IPS-NIHi7 (cell line): Measurements from ENCODE around the gene DNAJC16.

Source experiments
- DNase-seq: peaks from one replicate; pipeline ENCODE4 v3.0.0; 2012; ENCODE audit warnings: mixed read lengths; ENCODE audit errors: extremely low spot score

The DNAJC16 gene

DNA sequence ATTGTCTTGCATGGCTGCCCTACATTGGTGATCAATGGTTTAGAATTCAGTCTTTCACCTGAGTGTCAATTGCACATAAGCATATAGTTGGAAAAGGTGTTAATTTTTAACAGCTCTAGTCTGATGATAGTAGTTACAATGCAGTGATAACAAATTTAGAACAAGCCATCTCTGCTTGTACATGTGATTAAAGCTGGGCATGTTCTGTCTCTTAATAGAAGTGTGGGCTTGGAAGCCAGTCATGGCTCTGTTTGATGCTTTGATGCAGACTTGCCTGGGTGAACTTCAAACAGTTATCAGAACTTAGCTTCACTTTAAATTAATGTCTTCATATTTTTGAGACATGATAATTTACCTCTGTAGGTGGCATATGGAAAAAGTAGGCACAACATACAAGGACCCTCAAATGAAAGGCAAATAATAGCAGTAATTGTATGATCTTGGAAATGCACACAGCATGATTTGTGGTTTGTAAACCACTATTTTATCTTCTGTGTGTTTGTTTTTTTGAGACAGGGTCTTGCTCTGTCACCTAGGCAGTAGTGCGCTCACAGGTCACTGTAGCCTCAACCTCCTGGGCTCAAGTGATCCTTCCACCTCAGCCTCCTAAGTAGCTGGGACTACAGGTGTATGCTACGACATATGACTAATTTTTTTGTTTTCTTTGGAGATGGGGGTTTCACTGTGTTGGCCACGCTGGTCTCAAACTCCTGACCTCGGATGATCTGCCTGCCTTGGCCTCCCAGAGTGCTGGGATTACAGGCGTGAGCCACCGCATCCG, 94.4 kb downstream of the DNAJC16 start:
- no peak for DNase-seq

DNA sequence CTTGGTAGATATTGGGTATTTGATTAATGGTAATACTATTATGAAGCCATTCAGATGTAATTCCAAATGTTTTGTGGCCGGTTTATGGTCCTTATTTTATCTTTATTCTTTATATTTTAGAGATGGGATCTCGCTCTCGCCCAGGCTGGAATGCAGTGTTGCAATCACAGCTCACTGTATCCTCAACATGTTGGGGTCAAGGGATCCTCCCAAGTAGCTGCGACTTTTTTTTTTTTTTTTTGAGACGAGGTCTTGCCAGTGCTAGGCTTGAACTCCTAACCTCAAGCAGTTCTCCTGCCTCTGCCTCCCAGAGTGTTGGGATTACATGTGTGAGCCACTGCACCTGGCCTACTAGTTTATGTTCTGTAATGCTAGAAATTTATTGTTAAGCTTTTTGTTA, 95.3 kb downstream of the DNAJC16 start:
- DNase-seq, result no peak

DNA sequence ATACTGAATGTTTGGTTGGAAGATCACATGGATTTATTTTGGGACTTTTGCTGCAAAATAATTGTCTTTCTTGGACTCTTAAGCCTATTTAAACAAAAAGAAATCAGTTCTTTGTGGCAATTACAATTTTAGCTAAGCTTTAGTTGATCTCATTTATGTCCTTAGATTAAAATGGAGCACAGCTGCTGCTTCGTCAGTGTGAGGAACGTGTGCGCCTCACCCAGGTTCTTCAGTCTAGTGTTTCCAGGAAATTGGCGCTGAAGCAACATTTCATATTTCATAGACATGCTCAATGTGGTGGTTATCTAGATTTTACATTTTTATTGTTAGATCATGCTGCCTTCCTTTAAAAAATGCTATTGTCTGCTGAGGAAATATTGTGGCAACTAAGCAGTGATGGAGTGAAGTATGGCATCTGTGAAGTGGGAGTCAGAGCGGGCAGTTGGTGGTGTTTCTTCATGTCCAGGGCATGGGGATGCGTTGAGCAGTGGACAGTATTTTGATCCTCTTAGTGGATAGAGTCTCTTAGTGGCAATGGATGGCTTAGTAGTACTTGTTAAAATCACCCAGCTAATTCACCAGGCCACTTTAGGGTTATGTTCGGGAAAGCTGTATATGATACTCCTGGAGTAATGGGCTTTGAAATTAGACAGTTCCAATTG, 96.2 kb downstream of the DNAJC16 start:
- DNase-seq, result no peak

DNA sequence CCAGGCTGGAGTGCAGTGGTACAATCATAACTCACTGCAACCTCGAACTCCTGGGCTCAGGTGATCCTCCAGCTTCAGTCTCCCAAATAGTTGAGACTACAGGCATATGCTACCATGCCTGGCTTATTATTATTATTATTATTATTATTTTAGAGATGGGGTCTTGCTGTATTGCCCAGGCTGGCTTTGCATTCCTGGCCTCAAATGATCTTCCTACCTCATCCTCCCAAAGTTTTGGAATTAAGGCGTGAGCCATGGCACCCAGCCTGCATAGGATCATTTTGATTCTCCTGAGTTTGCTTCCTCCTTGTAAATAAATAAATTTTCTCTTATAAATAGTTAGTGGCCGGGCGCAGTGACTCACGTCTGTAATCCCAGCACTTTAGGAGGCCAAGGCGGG, 96.8 kb downstream of the DNAJC16 start:
- DNase-seq, result no peak

DNA sequence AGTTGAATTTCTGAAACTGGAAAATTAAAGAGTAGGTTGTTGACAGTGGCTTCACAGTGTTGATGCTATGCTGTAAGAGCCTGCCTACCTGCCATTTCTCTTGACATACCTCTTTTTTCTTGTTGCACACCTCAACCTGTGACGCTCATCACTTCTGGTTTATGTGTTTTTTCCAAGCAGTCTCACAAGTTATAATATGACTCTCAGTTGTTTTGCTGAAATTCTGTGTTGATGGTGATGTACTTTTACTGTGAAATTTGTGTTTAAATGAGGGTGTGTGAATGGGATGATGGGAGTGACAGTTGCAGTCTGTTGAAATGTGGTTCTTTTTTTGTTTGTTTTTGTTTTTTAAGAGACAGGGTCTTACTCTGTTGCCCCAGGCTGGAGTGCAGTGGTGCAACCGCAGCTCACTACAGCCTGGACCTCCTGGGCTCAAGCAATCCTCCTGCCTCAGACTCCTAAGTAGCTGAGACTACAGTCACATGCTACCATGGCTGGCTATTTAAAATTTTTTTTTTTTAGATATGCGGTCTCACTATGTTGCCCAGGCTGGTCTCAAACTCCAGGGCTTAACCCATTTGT, 97.6 kb downstream of the DNAJC16 start:
- DNase-seq, result no peak

DNA sequence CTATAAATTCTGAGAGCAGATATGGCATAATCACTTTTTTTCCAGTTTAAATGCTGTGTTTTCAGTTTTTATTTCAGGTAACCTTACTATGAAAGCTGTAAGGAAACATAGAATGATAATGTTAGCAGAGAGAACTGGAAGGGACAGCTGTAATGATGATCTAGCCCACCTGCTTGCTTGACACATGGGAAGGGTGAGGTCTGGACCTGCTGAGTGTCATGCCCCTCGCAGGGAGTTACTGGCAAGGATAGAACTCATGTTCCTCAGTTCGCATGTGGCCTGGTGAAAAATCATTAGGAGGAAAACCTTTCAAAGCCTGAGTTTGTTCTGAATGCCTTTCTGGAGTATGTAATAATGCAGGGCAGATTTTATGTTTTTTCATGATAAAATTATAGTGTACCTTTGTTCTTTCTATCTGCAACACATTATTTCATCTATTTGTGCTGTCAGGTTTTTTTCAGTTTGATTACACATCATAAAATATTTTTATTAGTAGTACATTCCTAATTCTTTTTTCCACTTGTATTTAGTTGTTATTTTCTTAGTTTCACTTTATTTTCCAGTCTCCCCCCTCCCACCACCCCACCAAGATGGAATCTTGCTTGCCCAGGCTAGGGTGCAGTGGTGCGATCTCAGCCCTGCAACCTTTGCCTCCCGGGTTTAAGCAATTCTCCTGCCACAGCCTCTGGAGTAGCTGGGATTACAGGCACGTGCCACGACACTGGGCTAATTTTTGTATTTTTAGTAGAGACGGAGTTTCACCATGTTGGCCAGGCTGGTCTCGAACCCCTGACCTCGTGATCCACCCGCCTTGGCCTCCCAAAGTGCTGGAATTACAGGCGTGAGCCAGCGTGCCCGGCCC, 98.6 kb downstream of the DNAJC16 start:
- no peak for DNase-seq
